ENCODE results near the gene KRTAP9-8. TPM values are rescaled to one million over a fixed set of nuclear protein-coding genes. Genes with fewer than 3 reads are reported as not detected.
"Not testable (repeated sequence)": the region's sequence is repeated elsewhere in the genome, so short reads cannot be mapped to it uniquely, and the experiment has no call there.

Gene KRTAP9-8
- total RNA-seq, 1 experiment from 2014 or later = not detected

GRCh38 chr17:41249637-41250240 lies 11.9 kb downstream of the KRTAP9-8 start, which contains the start of gene KRTAP9-4:
KRTAP9-4 (plus strand) TSS chr17:41249687; CDS start chr17:41249721, 34 bp downstream.
- H3K4me3 Mint-ChIP-seq (ENCODE audit: low read depth, unreplicated experiment); H3K9me3 Mint-ChIP-seq (ENCODE audit: low read depth, unreplicated experiment); H3K36me3 Mint-ChIP-seq (ENCODE audit: insufficient read depth, unreplicated experiment); DNase-seq; BruUV-seq (replicated peaks); H3K27ac Mint-ChIP-seq (ENCODE audit: unreplicated experiment); intact Hi-C loops (cut with micrococcal nuclease; ENCODE audit: unreplicated experiment); H3K4me1 Mint-ChIP-seq (ENCODE audit: low read depth, unreplicated experiment): not testable (repeated sequence)
- peaks cover 15% of the 10 kb centered on the region for H3K27me3 Mint-ChIP-seq (ENCODE audit: unreplicated experiment)
- CTCF ChIA-PET = interaction anchor here (1.1 kb wide), 1 partner anchor 37 kb away, joined by 3 read pairs; no protein-coding TSS in a partner anchor

GRCh38 chr17:41251261-41251660 lies 13.5 kb downstream of the KRTAP9-8 start:
- CTCF ChIA-PET = no interaction called here
- no TSS peak for BruUV-seq (replicated peaks)
- peaks cover 15% of the 10 kb centered on the region for H3K27me3 Mint-ChIP-seq (ENCODE audit: unreplicated experiment)

DNA sequence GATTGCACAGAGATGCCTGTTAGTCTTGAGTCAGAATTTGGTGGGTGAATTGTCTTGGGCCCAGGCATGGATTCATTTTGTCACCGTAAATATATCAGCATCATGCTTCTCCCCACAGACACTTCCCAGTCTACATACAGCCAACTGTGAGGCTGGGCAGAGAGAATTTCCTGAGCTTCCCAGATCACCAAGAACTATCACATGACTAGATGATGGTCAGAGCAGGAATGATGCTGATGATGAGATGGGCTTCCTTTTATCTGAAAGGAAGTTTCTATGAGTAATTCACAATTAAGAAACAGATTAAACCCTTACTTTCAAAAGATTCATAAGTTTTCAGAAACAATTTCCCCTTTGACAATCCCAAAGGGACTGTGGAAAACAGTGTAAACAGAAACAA lies 17.1 kb downstream of the KRTAP9-8 start:
- Mint-ChIP-seq H3K4me3 (ENCODE audit: low read depth, unreplicated experiment) (no peak overlapping the region), H3K27me3 (ENCODE audit: unreplicated experiment) (peaks cover 22% of the 10 kb centered on the region), H3K9me3 (ENCODE audit: low read depth, unreplicated experiment) (no peaks in the 10 kb centered on the region), H3K4me1 (ENCODE audit: low read depth, unreplicated experiment) (no peaks in the 10 kb centered on the region), H3K27ac (ENCODE audit: unreplicated experiment) (no peak overlapping the region), H3K36me3 (ENCODE audit: insufficient read depth, unreplicated experiment) (no peaks in the 10 kb centered on the region)
- DNase-seq = no peak
- CTCF ChIA-PET = no interaction called here
- no TSS peak for BruUV-seq (replicated peaks)
- intact Hi-C loops (cut with micrococcal nuclease; ENCODE audit: unreplicated experiment) = no loop called here
- no peak for TF ChIP-seq CTCF (IDR thresholded peaks at IDR 0.05; ENCODE audit: unreplicated experiment)

More at GRCh38 chr17:41251261-41251660, 13.5 kb downstream of the KRTAP9-8 start:
- no peak for DNase-seq
- peaks cover 8% of the 10 kb centered on the region for H3K4me1 Mint-ChIP-seq (ENCODE audit: low read depth, unreplicated experiment)
- no peaks in the 10 kb centered on the region for H3K9me3 Mint-ChIP-seq (ENCODE audit: low read depth, unreplicated experiment)
- TF ChIP-seq CTCF (IDR thresholded peaks at IDR 0.05; ENCODE audit: unreplicated experiment) = no peak
- no peak overlapping the region for H3K27ac Mint-ChIP-seq (ENCODE audit: unreplicated experiment)
- no peak overlapping the region for H3K4me3 Mint-ChIP-seq (ENCODE audit: low read depth, unreplicated experiment)
- no peaks in the 10 kb centered on the region for H3K36me3 Mint-ChIP-seq (ENCODE audit: insufficient read depth, unreplicated experiment)
- intact Hi-C loops (cut with micrococcal nuclease; ENCODE audit: unreplicated experiment) = no loop called here

DNA sequence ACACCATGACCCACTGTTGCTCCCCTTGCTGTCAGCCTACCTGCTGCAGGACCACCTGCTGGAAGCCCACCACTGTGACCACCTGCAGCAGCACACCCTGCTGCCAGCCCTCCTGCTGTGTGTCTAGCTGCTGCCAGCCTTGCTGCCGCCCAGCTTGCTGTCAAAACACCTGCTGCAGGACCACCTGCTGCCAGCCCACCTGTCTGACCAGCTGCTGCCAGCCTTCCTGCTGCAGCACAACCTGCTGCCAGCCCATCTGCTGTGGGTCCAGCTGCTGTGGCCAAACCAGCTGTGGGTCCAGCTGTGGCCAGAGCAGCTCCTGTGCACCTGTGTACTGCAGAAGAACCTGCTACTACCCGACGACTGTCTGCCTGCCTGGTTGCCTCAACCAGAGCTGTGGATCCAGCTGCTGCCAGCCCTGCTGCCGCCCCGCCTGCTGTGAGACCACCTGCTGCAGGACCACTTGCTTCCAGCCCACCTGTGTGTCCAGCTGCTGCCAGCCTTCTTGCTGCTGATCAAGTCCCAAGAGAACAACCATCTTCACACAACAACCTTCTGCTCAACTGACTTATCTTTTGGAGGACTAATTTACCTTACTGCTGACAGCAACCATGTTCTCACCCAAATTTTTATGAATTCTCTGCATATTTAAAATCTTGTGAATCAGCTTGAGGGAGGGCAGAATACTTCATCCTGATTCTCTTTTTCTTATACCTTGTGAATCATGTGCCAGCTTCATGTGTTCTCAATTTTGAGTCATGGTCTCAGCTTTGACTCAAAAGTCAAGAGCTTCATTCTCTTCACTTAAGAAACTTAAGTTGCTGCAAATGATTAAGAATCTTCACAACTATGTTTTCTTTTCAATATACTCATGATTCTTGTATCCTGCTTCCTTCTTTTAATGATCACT lies 17.8 kb downstream of the KRTAP9-8 start, which contains the start of gene KRTAP9-9:
Gene KRTAP9-9, plus strand, starts transcription at position 4 of the 910 bp plus-strand sequence.
- CTCF ChIA-PET; H3K9me3 Mint-ChIP-seq (ENCODE audit: low read depth, unreplicated experiment); intact Hi-C loops (cut with micrococcal nuclease; ENCODE audit: unreplicated experiment); BruUV-seq (replicated peaks); H3K4me1 Mint-ChIP-seq (ENCODE audit: low read depth, unreplicated experiment); H3K36me3 Mint-ChIP-seq (ENCODE audit: insufficient read depth, unreplicated experiment); H3K4me3 Mint-ChIP-seq (ENCODE audit: low read depth, unreplicated experiment); DNase-seq; H3K27ac Mint-ChIP-seq (ENCODE audit: unreplicated experiment): not testable (repeated sequence)
- peaks cover 22% of the 10 kb centered on the region for H3K27me3 Mint-ChIP-seq (ENCODE audit: unreplicated experiment)

DNA sequence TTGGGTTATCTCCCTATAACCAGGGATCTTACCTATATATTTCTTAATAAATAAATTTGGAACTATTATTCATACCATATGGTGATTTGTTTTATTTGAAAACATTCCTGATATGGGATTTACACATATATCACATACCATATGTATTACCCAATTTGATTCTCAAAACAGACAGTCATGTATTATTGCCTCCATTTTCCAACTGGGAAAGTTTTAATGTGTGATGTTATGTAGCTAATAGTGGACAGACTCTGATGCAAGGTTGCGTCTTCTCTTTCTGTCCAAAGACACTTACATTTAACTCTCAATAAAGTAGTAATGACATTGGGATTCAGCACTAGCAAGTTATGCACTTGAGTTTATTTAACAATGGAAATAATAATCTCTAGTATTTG lies 18.5 kb downstream of the KRTAP9-8 start:
- no peak for DNase-seq
- BruUV-seq (replicated peaks) = no TSS peak
- intact Hi-C loops (cut with micrococcal nuclease; ENCODE audit: unreplicated experiment) = no loop called here
- Mint-ChIP-seq H3K27me3 (ENCODE audit: unreplicated experiment) (peaks cover 22% of the 10 kb centered on the region), H3K36me3 (ENCODE audit: insufficient read depth, unreplicated experiment) (no peaks in the 10 kb centered on the region), H3K27ac (ENCODE audit: unreplicated experiment) (no peak overlapping the region), H3K4me3 (ENCODE audit: low read depth, unreplicated experiment) (no peak overlapping the region), H3K9me3 (ENCODE audit: low read depth, unreplicated experiment) (no peaks in the 10 kb centered on the region), H3K4me1 (ENCODE audit: low read depth, unreplicated experiment) (no peaks in the 10 kb centered on the region)
- no peak for TF ChIP-seq CTCF (IDR thresholded peaks at IDR 0.05; ENCODE audit: unreplicated experiment)
- CTCF ChIA-PET = no interaction called here

All from Calu3 (cell line).